OCI-LY7 (cell line): ENCODE measurements around the gene ZNF185. TPM values are rescaled to one million over a fixed set of nuclear protein-coding genes. Genes with fewer than 3 reads are reported as not detected.

Experiments used
- BruUV-seq: library from RNA; stranded (reverse); fragments of 400-500 nt; replicated peaks from 2 replicates; lab custom pipeline; 2021; lab: Mats Ljungman, UMichigan
- CTCF ChIA-PET: fragments of 300-600 bp; sonication (Branson Sonifier 250); formaldehyde crosslinking; loops from one replicate; lab custom pipeline; 2022; ENCODE audit warnings: antibody characterized with exemption; ENCODE audit not compliant: unreplicated experiment; lab: Charles Lee
- POLR2A ChIA-PET: fragments of 300-600 bp; sonication (Branson Sonifier 250); formaldehyde crosslinking; loops from one replicate; lab custom pipeline; 2022; ENCODE audit warnings: antibody characterized with exemption; lab: Charles Lee
- DNase-seq: peaks from one replicate; pipeline ENCODE4 v3.0.0-alpha.2; 2015; ENCODE audit warnings: low spot score
- H2AFZ ChIP-seq: fragments of 200-600 bp; sonication (generic), shearing (Covaris generic); 2 replicates; pipeline ENCODE4 v1.6.1; 2014; ENCODE audit warnings: mild to moderate bottlenecking, antibody characterized with exemption, low read length, moderate library complexity
- H3K27ac ChIP-seq: fragments of 200-600 bp; sonication (generic); 2 replicates; pipeline ENCODE4 v1.5.1; 2014; ENCODE audit warnings: mixed run types, low read depth, mild to moderate bottlenecking, moderate library complexity, low read length, inconsistent platforms; ENCODE audit not compliant: poor library complexity, severe bottlenecking
- H3K36me3 ChIP-seq: fragments of 200-600 bp; sonication (generic); 2 replicates; pipeline ENCODE4 v1.6.1; 2014; ENCODE audit warnings: mild to moderate bottlenecking, antibody characterized with exemption, low read length, moderate library complexity, mixed read lengths; ENCODE audit not compliant: insufficient read depth
- H3K4me1 ChIP-seq: fragments of 200-600 bp; sonication (generic); 2 replicates; pipeline ENCODE4 v1.5.1; 2014; ENCODE audit warnings: mild to moderate bottlenecking, low read length; ENCODE audit not compliant: insufficient read depth, poor library complexity, severe bottlenecking
- H3K4me2 ChIP-seq: fragments of 200-600 bp; sonication (generic); 2 replicates; pipeline ENCODE4 v1.6.1; 2014; ENCODE audit warnings: mild to moderate bottlenecking, low read length
- H3K4me3 ChIP-seq: fragments of 200-600 bp; sonication (generic); 2 replicates; pipeline ENCODE4 v1.5.1; 2014; ENCODE audit warnings: mild to moderate bottlenecking, low read depth, low read length; ENCODE audit not compliant: poor library complexity, severe bottlenecking
- H3K79me2 ChIP-seq: fragments of 200-600 bp; sonication (generic); 2 replicates; pipeline ENCODE4 v1.6.1; 2016; ENCODE audit warnings: low read depth, mild to moderate bottlenecking, low read length, moderate library complexity, mixed read lengths; ENCODE audit not compliant: insufficient read depth
- H3K9me2 ChIP-seq: fragments of 200-600 bp; sonication (generic); 2 replicates; pipeline ENCODE4 v1.6.1; 2016; ENCODE audit warnings: mild to moderate bottlenecking, low read length, mixed read lengths; ENCODE audit not compliant: insufficient read depth
- H3K9me3 ChIP-seq: fragments of 200-600 bp; sonication (generic); 2 replicates; pipeline ENCODE4 v1.6.1; 2014; ENCODE audit warnings: mild to moderate bottlenecking, mixed run types, low read length, mixed read lengths
- H4K20me1 ChIP-seq: fragments of 200-600 bp; sonication (generic); 2 replicates; pipeline ENCODE4 v1.6.1; 2014; ENCODE audit warnings: mild to moderate bottlenecking, antibody characterized with exemption, low read length, moderate library complexity, mixed read lengths; ENCODE audit not compliant: insufficient read depth
- EZH2phosphoT487 ChIP-seq: fragments of 200-600 bp; sonication (generic); IDR thresholded peaks from 2 replicates; pipeline ENCODE4 v1.6.1; 2018; ENCODE audit warnings: low read depth, borderline replicate concordance, mild to moderate bottlenecking, mixed run types, antibody characterized with exemption, low read length, moderate library complexity, mixed read lengths
- intact Hi-C: fragments of 100-400 bp; cut with micrococcal nuclease; formaldehyde crosslinking; loops from one replicate; pipeline ENCODE4 v1.10.0; 2022; ENCODE audit not compliant: unreplicated experiment
- total RNA-seq, 2 experiments: library from RNA; depleted of rRNA in 1 of 2; stranded (reverse); fragments of >200 nt in 1 of 2; shearing (Covaris generic) in 1 of 2; gene quantifications; 2 replicates each; pipeline ENCODE4 v1.2.3, GENCODE V29; 2014 to 2022
- TF ChIP-seq, protein P1 (sequence below): fragments of 200-600 bp; sonication (generic); conservative IDR thresholded peaks from 2 replicates; pipeline ENCODE4 v1.5.1; 2014; ENCODE audit warnings: mild to moderate bottlenecking, antibody characterized with exemption, low read length, moderate library complexity, mixed read lengths

ZNF185 gene
- total RNA-seq, 2 experiments from 2014 or later, result 0.73 to 21.3 TPM

DNA sequence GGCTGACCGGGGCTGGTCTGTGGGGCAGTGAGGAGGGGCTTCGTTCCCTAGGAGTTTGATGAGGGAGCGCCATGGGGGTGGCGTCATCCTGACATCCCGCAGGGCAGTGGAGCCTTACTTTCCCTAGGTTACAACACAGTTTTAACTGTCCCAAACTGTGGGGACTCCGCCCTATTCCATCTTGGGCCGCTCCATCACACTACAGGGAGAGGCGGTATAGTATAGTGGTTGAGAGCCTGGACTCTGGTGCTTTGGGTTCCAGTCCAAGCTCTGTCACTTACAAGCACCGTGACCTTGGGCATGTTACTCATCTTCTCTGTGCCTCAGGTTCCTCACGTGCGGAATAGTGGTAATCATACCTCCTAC lies 44.2 kb downstream of the ZNF185 start:
- intact Hi-C loops, result loop anchor here (5.0 kb wide), 1 partner anchor 565 kb away; no protein-coding TSS in a partner anchor
- POLR2A ChIA-PET, result interaction anchor here (1.6 kb wide), 2 partner anchors 10 to 11 kb away, joined by 3 to 9 read pairs; no protein-coding TSS in a partner anchor
- Histone ChIP-seq H3K4me1 (peaks cover 7% of the 10 kb centered on the region), H3K79me2 (no peaks in the 10 kb centered on the region), H2AFZ (peak overlapping the region; percentile 74), H4K20me1 (no peaks in the 10 kb centered on the region), H3K9me2 (no peaks in the 10 kb centered on the region), H3K4me3 (peak overlapping the region; percentile 93), H3K9me3 (no peaks in the 10 kb centered on the region), H3K27ac (no peak overlapping the region), H3K36me3 (no peaks in the 10 kb centered on the region), H3K4me2 (peak overlapping the region; percentile 77)
- DNase-seq, result no peak
- BruUV-seq, result no TSS peak
- TF ChIP-seq, protein P1, sequence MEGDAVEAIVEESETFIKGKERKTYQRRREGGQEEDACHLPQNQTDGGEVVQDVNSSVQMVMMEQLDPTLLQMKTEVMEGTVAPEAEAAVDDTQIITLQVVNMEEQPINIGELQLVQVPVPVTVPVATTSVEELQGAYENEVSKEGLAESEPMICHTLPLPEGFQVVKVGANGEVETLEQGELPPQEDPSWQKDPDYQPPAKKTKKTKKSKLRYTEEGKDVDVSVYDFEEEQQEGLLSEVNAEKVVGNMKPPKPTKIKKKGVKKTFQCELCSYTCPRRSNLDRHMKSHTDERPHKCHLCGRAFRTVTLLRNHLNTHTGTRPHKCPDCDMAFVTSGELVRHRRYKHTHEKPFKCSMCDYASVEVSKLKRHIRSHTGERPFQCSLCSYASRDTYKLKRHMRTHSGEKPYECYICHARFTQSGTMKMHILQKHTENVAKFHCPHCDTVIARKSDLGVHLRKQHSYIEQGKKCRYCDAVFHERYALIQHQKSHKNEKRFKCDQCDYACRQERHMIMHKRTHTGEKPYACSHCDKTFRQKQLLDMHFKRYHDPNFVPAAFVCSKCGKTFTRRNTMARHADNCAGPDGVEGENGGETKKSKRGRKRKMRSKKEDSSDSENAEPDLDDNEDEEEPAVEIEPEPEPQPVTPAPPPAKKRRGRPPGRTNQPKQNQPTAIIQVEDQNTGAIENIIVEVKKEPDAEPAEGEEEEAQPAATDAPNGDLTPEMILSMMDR, result no peak
- CTCF ChIA-PET, result interaction anchor here (0.7 to 1.4 kb wide), 2 partner anchors 29 to 91 kb away, joined by 3 read pairs; no protein-coding TSS in a partner anchor

DNA sequence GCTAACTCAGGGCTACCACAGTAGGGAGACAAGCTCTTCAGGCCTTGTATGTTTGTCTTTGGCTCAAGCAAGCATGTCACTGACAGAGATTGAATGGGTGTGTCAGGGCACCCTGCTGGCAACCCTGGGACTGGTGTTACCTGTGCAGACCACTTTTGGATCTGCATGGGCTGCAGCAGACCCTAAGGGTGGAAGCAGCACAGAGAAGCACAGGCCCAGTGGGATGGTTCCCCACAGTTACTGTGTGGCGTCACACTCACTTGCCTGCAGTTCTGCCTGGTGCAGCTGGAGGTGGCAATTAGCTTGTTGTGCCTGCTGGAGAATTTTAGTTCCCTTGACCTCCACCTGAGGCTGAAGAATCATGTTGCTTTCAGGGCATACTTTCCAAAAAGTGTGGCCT lies 46.0 kb downstream of the ZNF185 start:
- Histone ChIP-seq H3K79me2 (no peaks in the 10 kb centered on the region), H3K27ac (no peak overlapping the region), H3K9me2 (no peaks in the 10 kb centered on the region), H3K4me1 (peaks cover 7% of the 10 kb centered on the region), H3K9me3 (no peaks in the 10 kb centered on the region), H4K20me1 (no peaks in the 10 kb centered on the region), H3K4me2 (no peak overlapping the region), H2AFZ (no peak overlapping the region), H3K36me3 (no peaks in the 10 kb centered on the region), H3K4me3 (no peak overlapping the region)
- no peak for DNase-seq
- TF ChIP-seq, protein P1, result no peak
- TF ChIP-seq EZH2phosphoT487, result no peak
- no TSS peak for BruUV-seq
- ChIA-PET POLR2A (no interaction called here), CTCF (no interaction called here)
- intact Hi-C loops, result loop anchor here (5.0 kb wide), 1 partner anchor 563 kb away; no protein-coding TSS in a partner anchor

GRCh38 chrX:152945021-152945979 lies 47.4 kb downstream of the ZNF185 start:
- Histone ChIP-seq H3K79me2 (no peaks in the 10 kb centered on the region), H3K27ac (no peak overlapping the region), H3K4me3 (no peak overlapping the region), H3K4me1 (peaks cover 7% of the 10 kb centered on the region), H3K36me3 (no peaks in the 10 kb centered on the region), H4K20me1 (no peaks in the 10 kb centered on the region), H3K9me3 (no peaks in the 10 kb centered on the region), H3K9me2 (no peaks in the 10 kb centered on the region), H3K4me2 (no peak overlapping the region), H2AFZ (no peak overlapping the region)
- intact Hi-C loops, result no loop called here
- ChIA-PET POLR2A (no interaction called here), CTCF (no interaction called here)
- BruUV-seq, result no TSS peak
- TF ChIP-seq EZH2phosphoT487, result no peak
- TF ChIP-seq, protein P1, result no peak
- DNase-seq, result no peak
